HUES64 (cell line): ENCODE measurements around the gene LYZL1.

ENCODE experiments used
- H3K27ac ChIP-seq: 2 replicates; pipeline ENCODE4 v1.7.0; 2013; ENCODE audit warnings: low read depth, low read length, inconsistent platforms
- H3K27me3 ChIP-seq: 2 replicates; pipeline ENCODE4 v1.6.1; 2013; ENCODE audit warnings: mild to moderate bottlenecking, low read length; ENCODE audit not compliant: insufficient read depth
- H3K36me3 ChIP-seq: 2 replicates; pipeline ENCODE4 v1.6.1; 2013; ENCODE audit warnings: mild to moderate bottlenecking, low read length; ENCODE audit not compliant: insufficient read depth
- H3K4me1 ChIP-seq: 2 replicates; pipeline ENCODE4 v1.6.1; 2013; ENCODE audit warnings: mild to moderate bottlenecking, low read length, moderate library complexity; ENCODE audit not compliant: insufficient read depth
- H3K4me3 ChIP-seq: 2 replicates; pipeline ENCODE4 v1.5.1; 2013; ENCODE audit warnings: mild to moderate bottlenecking, low read length, moderate library complexity
- H3K9ac ChIP-seq: 2 replicates; pipeline ENCODE4 v1.6.1; 2013; ENCODE audit warnings: mild to moderate bottlenecking, low read depth, low read length
- H3K9me3 ChIP-seq: 2 replicates; pipeline ENCODE4 v1.6.1; 2013; ENCODE audit warnings: low read depth, low read length; ENCODE audit not compliant: insufficient read depth
- WGBS: fragments of 150-250, 120-280 bp; methylation state at CpG from one replicate; pipeline ENCODE4 v1.1.7; 2013; ENCODE audit warnings: missing lambda C conversion rate; 5-methylcytosine and 5-hydroxymethylcytosine counted together

LYZL1 gene

GRCh38 chr10:29265210-29265768, 23.6 kb upstream of the LYZL1 start:
- Histone ChIP-seq H3K4me1 (peaks cover 11% of the 10 kb centered on the region), H3K9ac (no peak overlapping the region), H3K9me3 (no peaks in the 10 kb centered on the region), H3K27me3 (no peaks in the 10 kb centered on the region), H3K36me3 (no peaks in the 10 kb centered on the region), H3K27ac (no peak overlapping the region), H3K4me3 (no peak overlapping the region)
- 92% methylated on average over 6 of the region's 7 CpGs for WGBS

GRCh38 chr10:29266641-29267040, 22.2 kb upstream of the LYZL1 start:
- Histone ChIP-seq H3K36me3 (no peaks in the 10 kb centered on the region), H3K4me3 (no peak overlapping the region), H3K9ac (no peak overlapping the region), H3K27ac (no peak overlapping the region), H3K4me1 (peaks cover 11% of the 10 kb centered on the region), H3K9me3 (peaks cover 7% of the 10 kb centered on the region; the same call in 1 of the 2 replicates), H3K27me3 (no peaks in the 10 kb centered on the region)
- 37% methylated on average over 8 of the region's 8 CpGs for WGBS

- 97% methylated on average over 6 of the region's 6 CpGs for WGBS
- no peaks in the 10 kb centered on the region for H3K27me3 ChIP-seq
- H3K9me3 ChIP-seq = peaks cover 7% of the 10 kb centered on the region; the same call in 1 of the 2 replicates
- H3K4me1 ChIP-seq = peaks cover 11% of the 10 kb centered on the region
- no peak overlapping the region for H3K9ac ChIP-seq
- no peak overlapping the region for H3K27ac ChIP-seq
- no peaks in the 10 kb centered on the region for H3K36me3 ChIP-seq
- H3K4me3 ChIP-seq = no peak overlapping the region
These were observed 20.9 kb upstream of the LYZL1 start for GRCh38 chr10:29268011-29268410.

GRCh38 chr10:29269486-29269885, 19.4 kb upstream of the LYZL1 start:
- Histone ChIP-seq H3K4me1 (peaks cover 11% of the 10 kb centered on the region), H3K36me3 (no peaks in the 10 kb centered on the region), H3K27me3 (no peaks in the 10 kb centered on the region), H3K27ac (no peak overlapping the region), H3K4me3 (no peak overlapping the region), H3K9me3 (peaks cover 7% of the 10 kb centered on the region; the same call in 1 of the 2 replicates), H3K9ac (no peak overlapping the region)
- 93% methylated on average over 8 of the region's 8 CpGs for WGBS

GRCh38 chr10:29270883-29271282, 18.0 kb upstream of the LYZL1 start:
- Histone ChIP-seq H3K27me3 (no peaks in the 10 kb centered on the region), H3K4me1 (peaks cover 11% of the 10 kb centered on the region), H3K4me3 (no peak overlapping the region), H3K27ac (no peak overlapping the region), H3K36me3 (no peaks in the 10 kb centered on the region), H3K9ac (no peak overlapping the region), H3K9me3 (peaks cover 7% of the 10 kb centered on the region; the same call in 1 of the 2 replicates)

- peaks cover 7% of the 10 kb centered on the region; the same call in 1 of the 2 replicates for H3K9me3 ChIP-seq
- H3K27ac ChIP-seq = no peak overlapping the region
- no peaks in the 10 kb centered on the region for H3K36me3 ChIP-seq
- no peaks in the 10 kb centered on the region for H3K27me3 ChIP-seq
- H3K4me3 ChIP-seq = no peak overlapping the region
- 66% methylated on average over 2 of the region's 2 CpGs for WGBS
- H3K9ac ChIP-seq = no peak overlapping the region
- H3K4me1 ChIP-seq = peaks cover 4% of the 10 kb centered on the region
These were observed 17.0 kb upstream of the LYZL1 start for GRCh38 chr10:29271877-29272276.

GRCh38 chr10:29273478-29273877, 15.4 kb upstream of the LYZL1 start:
- Histone ChIP-seq H3K9me3 (peaks cover 7% of the 10 kb centered on the region; the same call in 1 of the 2 replicates), H3K4me1 (peaks cover 9% of the 10 kb centered on the region; the same call in 1 of the 2 replicates), H3K9ac (no peak overlapping the region), H3K4me3 (no peak overlapping the region), H3K36me3 (no peaks in the 10 kb centered on the region), H3K27me3 (no peaks in the 10 kb centered on the region), H3K27ac (no peak overlapping the region)
- 58% methylated on average over 5 of the region's 5 CpGs for WGBS

- Histone ChIP-seq H3K9me3 (no peaks in the 10 kb centered on the region), H3K9ac (no peak overlapping the region), H3K4me1 (peaks cover 9% of the 10 kb centered on the region; the same call in 1 of the 2 replicates), H3K27ac (no peak overlapping the region), H3K36me3 (no peaks in the 10 kb centered on the region), H3K27me3 (no peaks in the 10 kb centered on the region), H3K4me3 (no peak overlapping the region)
- 93% methylated on average over 6 of the region's 6 CpGs for WGBS
These were observed 12.5 kb upstream of the LYZL1 start for GRCh38 chr10:29276251-29276850.

- WGBS = 87% methylated on average over 3 of the region's 4 CpGs
- no peaks in the 10 kb centered on the region for H3K9me3 ChIP-seq
- peaks cover 9% of the 10 kb centered on the region; the same call in 1 of the 2 replicates for H3K4me1 ChIP-seq
- no peak overlapping the region for H3K27ac ChIP-seq
- no peaks in the 10 kb centered on the region for H3K27me3 ChIP-seq
- H3K4me3 ChIP-seq = no peak overlapping the region
- no peaks in the 10 kb centered on the region for H3K36me3 ChIP-seq
- no peak overlapping the region for H3K9ac ChIP-seq
These were observed 11.6 kb upstream of the LYZL1 start for GRCh38 chr10:29277296-29277695.

GRCh38 chr10:29279779-29280487, 8.9 kb upstream of the LYZL1 start:
- H3K9me3 ChIP-seq = no peaks in the 10 kb centered on the region
- peaks cover 9% of the 10 kb centered on the region; the same call in 1 of the 2 replicates for H3K4me1 ChIP-seq
- 96% methylated on average over 11 of the region's 12 CpGs for WGBS
- H3K27ac ChIP-seq = no peak overlapping the region
- no peaks in the 10 kb centered on the region for H3K27me3 ChIP-seq
- H3K4me3 ChIP-seq = no peak overlapping the region
- H3K36me3 ChIP-seq = no peaks in the 10 kb centered on the region
- no peak overlapping the region for H3K9ac ChIP-seq

GRCh38 chr10:29280488-29280840, 8.4 kb upstream of the LYZL1 start:
- no peak overlapping the region for H3K27ac ChIP-seq
- H3K4me1 ChIP-seq = peaks cover 9% of the 10 kb centered on the region; the same call in 1 of the 2 replicates
- no peaks in the 10 kb centered on the region for H3K9me3 ChIP-seq
- H3K9ac ChIP-seq = no peak overlapping the region
- WGBS = 93% methylated on average over 3 of the region's 3 CpGs
- no peaks in the 10 kb centered on the region for H3K27me3 ChIP-seq
- H3K36me3 ChIP-seq = no peaks in the 10 kb centered on the region
- no peak overlapping the region for H3K4me3 ChIP-seq
